SJCRH30 (cell line): Measurements from ENCODE around the gene AK4. TPM values are rescaled to one million over a fixed set of nuclear protein-coding genes. Genes with fewer than 3 reads are reported as not detected.

Experiments
- DNase-seq, 2 experiments: peaks; one replicate each; pipeline ENCODE4 v3.0.0-alpha.2; 2015 to 2020
- H3K27ac ChIP-seq: fragments of 250-450 bp; sonication (Bioruptor Pico); 2 replicates; pipeline ENCODE4 v1.5.1; 2020; ENCODE audit warnings: mild to moderate bottlenecking, moderate library complexity
- H3K27me3 ChIP-seq: fragments of 250-450 bp; sonication (Bioruptor Pico); 2 replicates; pipeline ENCODE4 v1.5.1; 2020; ENCODE audit warnings: mild to moderate bottlenecking, moderate library complexity
- H3K36me3 ChIP-seq: fragments of 250-450 bp; sonication (Bioruptor Pico); 2 replicates; pipeline ENCODE4 v1.5.1; 2020; ENCODE audit warnings: mild to moderate bottlenecking, moderate library complexity
- H3K4me1 ChIP-seq: fragments of 250-450 bp; sonication (Bioruptor Pico); 2 replicates; pipeline ENCODE4 v1.5.1; 2020; ENCODE audit warnings: mild to moderate bottlenecking, moderate library complexity
- H3K4me3 ChIP-seq: fragments of 250-450 bp; sonication (Bioruptor Pico); 2 replicates; pipeline ENCODE4 v1.5.1; 2020; ENCODE audit warnings: mild to moderate bottlenecking, moderate library complexity
- H3K9me3 ChIP-seq: fragments of 250-450 bp; sonication (Bioruptor Pico); replicated peaks from 2 replicates; pipeline ENCODE4 v1.5.1; 2020; ENCODE audit warnings: mild to moderate bottlenecking, moderate library complexity
- total RNA-seq: library from RNA; depleted of rRNA; stranded (reverse); fragments of >200 nt; shearing (Covaris generic); gene quantifications from 2 replicates; pipeline ENCODE4 v1.2.3, GENCODE V29; 2014

Gene AK4
- total RNA-seq, 1 experiment from 2014 or later = 57.2 TPM

GRCh38 chr1:65178235-65178634 is 30.2 kb downstream of the AK4 start:
- Histone ChIP-seq H3K27ac (no peak overlapping the region; the same call in 1 of the 2 replicates), H3K36me3 (no peaks in the 10 kb centered on the region), H3K27me3 (no peaks in the 10 kb centered on the region), H3K9me3 (no peaks in the 10 kb centered on the region), H3K4me3 (no peak overlapping the region), H3K4me1 (peaks cover 26% of the 10 kb centered on the region)
- DNase-seq = no peak

GRCh38 chr1:65179148-65179547 is 31.1 kb downstream of the AK4 start:
- Histone ChIP-seq H3K27me3 (no peaks in the 10 kb centered on the region), H3K36me3 (no peaks in the 10 kb centered on the region), H3K4me3 (no peak overlapping the region), H3K27ac (no peak overlapping the region), H3K4me1 (peaks cover 26% of the 10 kb centered on the region), H3K9me3 (no peaks in the 10 kb centered on the region)
- DNase-seq = no peak

- Histone ChIP-seq H3K27me3 (no peaks in the 10 kb centered on the region), H3K27ac (no peak overlapping the region), H3K9me3 (no peaks in the 10 kb centered on the region), H3K4me1 (peaks cover 15% of the 10 kb centered on the region), H3K36me3 (no peaks in the 10 kb centered on the region), H3K4me3 (no peak overlapping the region)
- no peak for DNase-seq
Measured at GRCh38 chr1:65180977-65181376, 33.0 kb downstream of the AK4 start.

DNA sequence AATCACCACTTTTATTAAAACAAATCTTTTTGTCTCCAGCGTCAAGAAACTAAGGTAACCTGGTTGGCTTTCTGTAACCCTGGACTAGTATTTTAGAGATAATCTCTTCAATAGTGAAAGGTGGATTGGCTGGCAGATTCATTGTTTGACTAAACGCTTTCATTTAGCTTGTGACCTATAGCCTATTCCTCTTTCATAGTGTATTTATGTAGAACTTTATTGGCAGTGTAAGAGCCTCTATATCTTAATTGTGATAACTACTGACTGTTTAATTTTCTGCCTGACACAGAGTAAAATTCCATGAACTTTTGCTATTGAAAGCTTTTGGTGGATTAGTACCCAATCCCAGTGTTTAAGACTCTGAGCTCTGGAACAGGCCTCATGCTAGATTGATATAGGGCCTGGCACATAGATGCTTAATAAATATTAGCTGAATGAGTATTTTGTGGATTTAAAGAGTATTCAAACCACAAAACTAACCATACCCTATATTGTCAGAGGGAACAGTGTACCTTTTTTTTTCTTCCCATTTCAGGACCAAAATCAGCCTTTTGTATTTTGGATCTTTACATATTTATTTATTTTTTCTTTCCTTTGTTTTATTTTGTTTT is 34.8 kb downstream of the AK4 start:
- H3K36me3 ChIP-seq = no peaks in the 10 kb centered on the region
- H3K27me3 ChIP-seq = no peaks in the 10 kb centered on the region
- no peak overlapping the region for H3K4me3 ChIP-seq
- H3K4me1 ChIP-seq = peaks cover 8% of the 10 kb centered on the region
- H3K9me3 ChIP-seq = no peaks in the 10 kb centered on the region
- DNase-seq = no peak
- H3K27ac ChIP-seq = no peak overlapping the region

GRCh38 chr1:65189576-65190115 is 41.6 kb downstream of the AK4 start:
- H3K4me3 ChIP-seq = no peak overlapping the region
- H3K4me1 ChIP-seq = 0 out of 2 replicates have a peak, but pooled peaks cover 3% of the 10 kb centered on the region
- H3K27ac ChIP-seq = no peak overlapping the region
- H3K9me3 ChIP-seq = no peaks in the 10 kb centered on the region
- 0 out of 2 replicates have a peak, but pooled peaks cover 2% of the 10 kb centered on the region for H3K36me3 ChIP-seq
- no peak for DNase-seq
- H3K27me3 ChIP-seq = no peaks in the 10 kb centered on the region

- Histone ChIP-seq H3K4me1 (0 out of 2 replicates have a peak, but pooled peaks cover 3% of the 10 kb centered on the region), H3K27me3 (no peaks in the 10 kb centered on the region), H3K27ac (no peak overlapping the region), H3K9me3 (no peaks in the 10 kb centered on the region), H3K36me3 (0 out of 2 replicates have a peak, but pooled peaks cover 2% of the 10 kb centered on the region), H3K4me3 (no peak overlapping the region)
- no peak for DNase-seq
Measured at GRCh38 chr1:65190229-65190628, 42.2 kb downstream of the AK4 start.

GRCh38 chr1:65193129-65193695 is 45.2 kb downstream of the AK4 start:
- no peak for DNase-seq
- 0 out of 2 replicates have a peak, but pooled peaks cover 2% of the 10 kb centered on the region for H3K36me3 ChIP-seq
- H3K4me1 ChIP-seq = 0 out of 2 replicates have a peak, but pooled peaks cover 3% of the 10 kb centered on the region
- H3K27me3 ChIP-seq = no peaks in the 10 kb centered on the region
- H3K27ac ChIP-seq = no peak overlapping the region
- no peaks in the 10 kb centered on the region for H3K9me3 ChIP-seq
- no peak overlapping the region for H3K4me3 ChIP-seq

DNA sequence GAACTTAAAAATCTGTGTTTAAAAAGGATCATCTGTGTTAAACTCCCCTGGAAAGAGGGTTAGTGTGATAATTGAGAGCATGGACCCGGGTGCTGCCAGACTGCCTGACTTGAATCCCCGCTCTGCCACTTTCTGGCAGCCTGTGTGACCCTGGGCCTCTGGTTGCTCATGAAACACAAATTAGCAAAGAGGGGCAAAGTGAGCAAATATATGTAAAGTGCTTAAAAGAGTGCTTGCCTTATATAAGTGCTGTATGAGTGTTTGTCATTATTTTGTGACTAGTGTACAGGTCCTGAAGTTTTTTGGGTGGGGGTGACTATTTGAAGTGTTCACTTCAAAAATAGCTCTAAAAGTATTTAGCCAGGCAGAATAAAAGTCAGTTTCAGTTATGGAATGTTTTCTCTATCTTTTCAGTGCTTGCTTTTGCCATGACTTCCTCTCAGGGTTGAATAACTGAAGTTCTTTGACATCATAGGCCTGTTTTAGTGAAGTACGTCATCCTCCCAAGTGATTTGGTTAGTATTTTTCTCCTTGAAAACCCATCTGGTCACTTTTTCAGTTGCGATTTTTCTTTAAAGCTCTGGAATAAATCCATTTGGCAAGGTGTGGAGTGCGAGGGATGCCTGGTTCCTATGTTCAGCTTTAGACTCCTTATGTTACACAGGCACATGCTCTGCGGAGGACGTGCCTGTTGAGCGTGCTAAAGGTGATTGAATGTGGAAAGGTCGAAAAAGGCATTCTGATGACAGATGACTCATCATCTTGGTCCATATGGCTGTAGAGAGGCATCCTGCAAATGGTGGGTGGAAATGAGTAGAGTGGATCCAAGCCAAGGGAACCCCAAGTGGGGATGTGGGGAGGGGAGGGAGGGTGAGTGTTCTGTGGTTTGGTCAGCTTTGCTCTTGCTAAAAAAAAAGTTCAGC is 47.8 kb downstream of the AK4 start:
- H3K9me3 ChIP-seq = no peaks in the 10 kb centered on the region
- no peaks in the 10 kb centered on the region for H3K27me3 ChIP-seq
- H3K36me3 ChIP-seq = 0 out of 2 replicates have a peak, but pooled peaks cover 2% of the 10 kb centered on the region
- H3K4me1 ChIP-seq = no peaks in the 10 kb centered on the region
- no peak for DNase-seq
- no peak overlapping the region for H3K4me3 ChIP-seq
- no peak overlapping the region for H3K27ac ChIP-seq

GRCh38 chr1:65196926-65197325 is 48.9 kb downstream of the AK4 start:
- H3K36me3 ChIP-seq = no peaks in the 10 kb centered on the region

GRCh38 chr1:65197636-65198035 is 49.6 kb downstream of the AK4 start:
- H3K27ac ChIP-seq = no peak overlapping the region
- H3K4me1 ChIP-seq = no peaks in the 10 kb centered on the region
- H3K27me3 ChIP-seq = no peaks in the 10 kb centered on the region
- no peaks in the 10 kb centered on the region for H3K9me3 ChIP-seq
- no peaks in the 10 kb centered on the region for H3K36me3 ChIP-seq
- H3K4me3 ChIP-seq = no peak overlapping the region
- no peak for DNase-seq

More at GRCh38 chr1:65196926-65197325, 48.9 kb downstream of the AK4 start:
- DNase-seq = no peak
- no peak overlapping the region for H3K4me3 ChIP-seq
- no peak overlapping the region for H3K27ac ChIP-seq
- H3K9me3 ChIP-seq = no peaks in the 10 kb centered on the region
- H3K27me3 ChIP-seq = no peaks in the 10 kb centered on the region
- no peaks in the 10 kb centered on the region for H3K4me1 ChIP-seq

- no peaks in the 10 kb centered on the region for H3K9me3 ChIP-seq
- H3K36me3 ChIP-seq = no peaks in the 10 kb centered on the region
- DNase-seq = no peak
- H3K27ac ChIP-seq = no peak overlapping the region
- no peak overlapping the region for H3K4me3 ChIP-seq
- H3K27me3 ChIP-seq = no peaks in the 10 kb centered on the region
- no peaks in the 10 kb centered on the region for H3K4me1 ChIP-seq
Measured at GRCh38 chr1:65198096-65198495, 50.1 kb downstream of the AK4 start.

DNA sequence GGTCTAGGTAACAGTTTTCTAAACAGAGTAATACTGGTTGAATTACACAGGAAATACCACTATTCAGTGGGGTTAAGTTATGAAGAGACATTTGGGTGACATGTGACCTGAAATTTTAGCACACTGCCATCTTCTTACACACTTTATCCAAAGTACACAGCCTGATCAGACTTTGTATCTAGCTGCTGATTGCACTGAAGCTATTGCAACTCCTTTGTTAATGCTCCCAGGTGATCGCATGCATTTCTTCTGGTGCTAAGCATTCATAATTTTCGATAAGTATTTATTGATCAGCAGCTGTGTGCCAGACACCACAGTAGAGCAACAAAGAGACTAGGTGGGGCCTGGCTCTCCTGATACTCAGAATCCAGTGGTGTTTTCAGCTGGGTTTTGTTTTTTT is 52.4 kb downstream of the AK4 start:
- no peak overlapping the region for H3K27ac ChIP-seq
- H3K36me3 ChIP-seq = no peaks in the 10 kb centered on the region
- H3K4me1 ChIP-seq = no peaks in the 10 kb centered on the region
- H3K27me3 ChIP-seq = no peaks in the 10 kb centered on the region
- no peaks in the 10 kb centered on the region for H3K9me3 ChIP-seq
- no peak for DNase-seq
- no peak overlapping the region for H3K4me3 ChIP-seq

DNA sequence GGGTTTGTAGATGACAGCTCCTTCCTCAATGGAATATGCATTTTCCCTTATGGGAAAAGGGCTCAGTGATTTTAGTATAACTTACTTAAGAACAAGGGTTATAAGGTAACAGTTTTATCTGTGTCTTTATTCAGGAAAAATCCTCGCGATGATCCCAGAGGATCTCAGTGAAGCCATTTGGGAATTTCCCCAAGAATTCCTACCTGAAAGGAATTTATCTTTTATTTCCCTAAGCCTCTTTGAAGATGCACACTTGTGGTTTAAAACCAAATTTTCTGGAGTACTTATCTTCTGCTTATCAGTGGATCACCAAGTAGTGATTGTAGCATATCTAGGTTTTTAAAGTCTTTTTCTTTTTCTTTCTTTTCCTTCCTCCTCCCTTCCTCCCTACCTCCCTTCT is 58.8 kb downstream of the AK4 start:
- Histone ChIP-seq H3K4me3 (no peak overlapping the region), H3K9me3 (no peaks in the 10 kb centered on the region), H3K36me3 (no peaks in the 10 kb centered on the region), H3K27me3 (no peaks in the 10 kb centered on the region), H3K4me1 (no peaks in the 10 kb centered on the region), H3K27ac (no peak overlapping the region)
- no peak for DNase-seq

- Histone ChIP-seq H3K4me3 (no peak overlapping the region), H3K27ac (no peak overlapping the region), H3K4me1 (no peaks in the 10 kb centered on the region), H3K36me3 (no peaks in the 10 kb centered on the region), H3K27me3 (no peaks in the 10 kb centered on the region), H3K9me3 (no peaks in the 10 kb centered on the region)
- DNase-seq = peak in 1 of 2 experiments; percentile 18
Measured at GRCh38 chr1:65207317-65207716, 59.3 kb downstream of the AK4 start.

- no peak overlapping the region for H3K4me3 ChIP-seq
- no peak overlapping the region for H3K27ac ChIP-seq
- H3K27me3 ChIP-seq = no peaks in the 10 kb centered on the region
- no peaks in the 10 kb centered on the region for H3K9me3 ChIP-seq
- H3K36me3 ChIP-seq = no peaks in the 10 kb centered on the region
- no peaks in the 10 kb centered on the region for H3K4me1 ChIP-seq
- no peak for DNase-seq
Measured at GRCh38 chr1:65208563-65208973, 60.6 kb downstream of the AK4 start.
